ENCODE data around the gene SCRN1. TPM values are rescaled to one million over a fixed set of nuclear protein-coding genes. Genes with fewer than 3 reads are reported as not detected.

SCRN1 gene
- total and polyA plus RNA-seq, 2 experiments from 2014 or later: 15.2 to 66.7 TPM

- TF ChIP-seq ETS1 (IDR thresholded peaks at IDR 0.05) (no peak), ZNF114 (CRISPR knock-in tag; IDR thresholded peaks at IDR 0.05) (no peak), ZNF331 (CRISPR knock-in tag; IDR thresholded peaks at IDR 0.05; ENCODE audit: low read depth) (no peak), EZH2 (IDR thresholded peaks at IDR 0.05; ENCODE audit: low read depth, unreplicated experiment) (no peak), JUNB (IDR thresholded peaks at IDR 0.05; ENCODE audit: unreplicated experiment) (no peak), NANOG (IDR thresholded peaks at IDR 0.05; ENCODE audit: borderline replicate concordance) (no peak), POLR2AphosphoS5 (IDR thresholded peaks at IDR 0.05; ENCODE audit: low read depth) (no peak), STAT1 (IDR thresholded peaks at IDR 0.05; ENCODE audit: unreplicated experiment) (no peak)
- TF ChIP-seq, protein P1, sequence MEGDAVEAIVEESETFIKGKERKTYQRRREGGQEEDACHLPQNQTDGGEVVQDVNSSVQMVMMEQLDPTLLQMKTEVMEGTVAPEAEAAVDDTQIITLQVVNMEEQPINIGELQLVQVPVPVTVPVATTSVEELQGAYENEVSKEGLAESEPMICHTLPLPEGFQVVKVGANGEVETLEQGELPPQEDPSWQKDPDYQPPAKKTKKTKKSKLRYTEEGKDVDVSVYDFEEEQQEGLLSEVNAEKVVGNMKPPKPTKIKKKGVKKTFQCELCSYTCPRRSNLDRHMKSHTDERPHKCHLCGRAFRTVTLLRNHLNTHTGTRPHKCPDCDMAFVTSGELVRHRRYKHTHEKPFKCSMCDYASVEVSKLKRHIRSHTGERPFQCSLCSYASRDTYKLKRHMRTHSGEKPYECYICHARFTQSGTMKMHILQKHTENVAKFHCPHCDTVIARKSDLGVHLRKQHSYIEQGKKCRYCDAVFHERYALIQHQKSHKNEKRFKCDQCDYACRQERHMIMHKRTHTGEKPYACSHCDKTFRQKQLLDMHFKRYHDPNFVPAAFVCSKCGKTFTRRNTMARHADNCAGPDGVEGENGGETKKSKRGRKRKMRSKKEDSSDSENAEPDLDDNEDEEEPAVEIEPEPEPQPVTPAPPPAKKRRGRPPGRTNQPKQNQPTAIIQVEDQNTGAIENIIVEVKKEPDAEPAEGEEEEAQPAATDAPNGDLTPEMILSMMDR (conservative IDR thresholded peaks at IDR 0.05; ENCODE audit: low read depth in 2 of 2): no peak
Measured at GRCh38 chr7:29976673-29977415, 12.8 kb downstream of the SCRN1 start (continued).

GRCh38 chr7:29976266-29976665, 13.3 kb downstream of the SCRN1 start:
- no peaks in the 10 kb centered on the region for H3K27me3 Mint-ChIP-seq (ENCODE audit: insufficient read depth, low read depth, poor library complexity)
- TF ChIP-seq ZNF114 (CRISPR knock-in tag; IDR thresholded peaks at IDR 0.05) (no peak), ZNF331 (CRISPR knock-in tag; IDR thresholded peaks at IDR 0.05; ENCODE audit: low read depth) (no peak), JUNB (IDR thresholded peaks at IDR 0.05; ENCODE audit: unreplicated experiment) (no peak)
- TF ChIP-seq, protein P2, sequence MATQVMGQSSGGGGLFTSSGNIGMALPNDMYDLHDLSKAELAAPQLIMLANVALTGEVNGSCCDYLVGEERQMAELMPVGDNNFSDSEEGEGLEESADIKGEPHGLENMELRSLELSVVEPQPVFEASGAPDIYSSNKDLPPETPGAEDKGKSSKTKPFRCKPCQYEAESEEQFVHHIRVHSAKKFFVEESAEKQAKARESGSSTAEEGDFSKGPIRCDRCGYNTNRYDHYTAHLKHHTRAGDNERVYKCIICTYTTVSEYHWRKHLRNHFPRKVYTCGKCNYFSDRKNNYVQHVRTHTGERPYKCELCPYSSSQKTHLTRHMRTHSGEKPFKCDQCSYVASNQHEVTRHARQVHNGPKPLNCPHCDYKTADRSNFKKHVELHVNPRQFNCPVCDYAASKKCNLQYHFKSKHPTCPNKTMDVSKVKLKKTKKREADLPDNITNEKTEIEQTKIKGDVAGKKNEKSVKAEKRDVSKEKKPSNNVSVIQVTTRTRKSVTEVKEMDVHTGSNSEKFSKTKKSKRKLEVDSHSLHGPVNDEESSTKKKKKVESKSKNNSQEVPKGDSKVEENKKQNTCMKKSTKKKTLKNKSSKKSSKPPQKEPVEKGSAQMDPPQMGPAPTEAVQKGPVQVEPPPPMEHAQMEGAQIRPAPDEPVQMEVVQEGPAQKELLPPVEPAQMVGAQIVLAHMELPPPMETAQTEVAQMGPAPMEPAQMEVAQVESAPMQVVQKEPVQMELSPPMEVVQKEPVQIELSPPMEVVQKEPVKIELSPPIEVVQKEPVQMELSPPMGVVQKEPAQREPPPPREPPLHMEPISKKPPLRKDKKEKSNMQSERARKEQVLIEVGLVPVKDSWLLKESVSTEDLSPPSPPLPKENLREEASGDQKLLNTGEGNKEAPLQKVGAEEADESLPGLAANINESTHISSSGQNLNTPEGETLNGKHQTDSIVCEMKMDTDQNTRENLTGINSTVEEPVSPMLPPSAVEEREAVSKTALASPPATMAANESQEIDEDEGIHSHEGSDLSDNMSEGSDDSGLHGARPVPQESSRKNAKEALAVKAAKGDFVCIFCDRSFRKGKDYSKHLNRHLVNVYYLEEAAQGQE (IDR thresholded peaks at IDR 0.05; ENCODE audit: unreplicated experiment): no peak
- DNase-seq (ENCODE audit: low spot score) (no peak), ATAC-seq (no peak)
- H3K9me2 ChIP-seq (ENCODE audit: insufficient read depth): no peaks in the 10 kb centered on the region
- no peak overlapping the region for H2AFZ ChIP-seq
- peaks cover 9% of the 10 kb centered on the region for H3K4me1 Mint-ChIP-seq
- H3K4me3 ChIP-seq: no peak overlapping the region
- peaks cover 92% of the 10 kb centered on the region for H3K79me2 ChIP-seq (replicated peaks; ENCODE audit: insufficient read depth)
- no peak overlapping the region for H3K27ac Mint-ChIP-seq
- H3K9me3 Mint-ChIP-seq: no peaks in the 10 kb centered on the region
- no peaks in the 10 kb centered on the region for H3K27me3 ChIP-seq (ENCODE audit: insufficient read depth)
- peaks cover 58% of the 10 kb centered on the region for H4K20me1 ChIP-seq (replicated peaks; ENCODE audit: insufficient read depth)
- H3K36me3 ChIP-seq (ENCODE audit: insufficient read depth): no peaks in the 10 kb centered on the region
- no peak overlapping the region for H3K4me2 ChIP-seq
- no peak overlapping the region for H3K4me3 Mint-ChIP-seq
- no peaks in the 10 kb centered on the region for H3K36me3 Mint-ChIP-seq (ENCODE audit: low read depth)
- peaks cover 20% of the 10 kb centered on the region for H3K4me1 ChIP-seq (ENCODE audit: insufficient read depth)
- no peaks in the 10 kb centered on the region for H3F3A ChIP-seq (replicated peaks; ENCODE audit: low read depth)
- H3K27ac ChIP-seq (ENCODE audit: low read depth): no peak overlapping the region

Measured in GM23338 (cell line).